ENCODE measurements around the gene TEX12.

Gene TEX12

GRCh38 chr11:112211536-112211935 lies 44.4 kb downstream of the TEX12 start:
- no peaks in the 10 kb centered on the region for H3K4me1 Mint-ChIP-seq
- no peaks in the 10 kb centered on the region for H3K27me3 Mint-ChIP-seq
- no peak overlapping the region for H3K27ac Mint-ChIP-seq
- no peak overlapping the region for H3K4me3 Mint-ChIP-seq
- DNase-seq, result no peak
- peaks cover 0 to 1% of the 10 kb centered on the region in 2 donors for H3K36me3 Mint-ChIP-seq
- no peaks in the 10 kb centered on the region for H3K9me3 Mint-ChIP-seq
- no peak for ATAC-seq (replicated peaks)

GRCh38 chr11:112212290-112212689 lies 45.1 kb downstream of the TEX12 start:
- H3K9me3 Mint-ChIP-seq, result no peaks in the 10 kb centered on the region
- H3K36me3 Mint-ChIP-seq, result peaks cover 0 to 1% of the 10 kb centered on the region in 2 donors
- no peak overlapping the region for H3K27ac Mint-ChIP-seq
- no peaks in the 10 kb centered on the region for H3K4me1 Mint-ChIP-seq
- ATAC-seq (replicated peaks) (no peak), DNase-seq (no peak)
- H3K4me3 Mint-ChIP-seq, result no peak overlapping the region
- no peaks in the 10 kb centered on the region for H3K27me3 Mint-ChIP-seq

- H3K9me3 Mint-ChIP-seq, result no peaks in the 10 kb centered on the region
- H3K36me3 Mint-ChIP-seq, result peaks cover 0 to 1% of the 10 kb centered on the region in 2 donors
- no peaks in the 10 kb centered on the region for H3K4me1 Mint-ChIP-seq
- no peaks in the 10 kb centered on the region for H3K27me3 Mint-ChIP-seq
- no peak overlapping the region for H3K27ac Mint-ChIP-seq
- ATAC-seq (replicated peaks) (no peak), DNase-seq (no peak)
- no peak overlapping the region for H3K4me3 Mint-ChIP-seq
These were observed 45.5 kb downstream of the TEX12 start for GRCh38 chr11:112212710-112213109.

- ATAC-seq (replicated peaks) (no peak), DNase-seq (no peak)
- no peaks in the 10 kb centered on the region for H3K9me3 Mint-ChIP-seq
- no peak overlapping the region for H3K4me3 Mint-ChIP-seq
- no peaks in the 10 kb centered on the region for H3K4me1 Mint-ChIP-seq
- no peak overlapping the region for H3K27ac Mint-ChIP-seq
- H3K27me3 Mint-ChIP-seq, result no peaks in the 10 kb centered on the region
- peaks cover 0 to 1% of the 10 kb centered on the region in 2 donors for H3K36me3 Mint-ChIP-seq
These were observed 46.6 kb downstream of the TEX12 start for GRCh38 chr11:112213753-112214152.

GRCh38 chr11:112215621-112216020 lies 48.4 kb downstream of the TEX12 start:
- no peak for ATAC-seq (replicated peaks)
- Mint-ChIP-seq H3K27me3 (no peaks in the 10 kb centered on the region), H3K9me3 (no peaks in the 10 kb centered on the region), H3K4me1 (peaks cover 5 to 6% of the 10 kb centered on the region in 2 donors), H3K27ac (no peak overlapping the region), H3K36me3 (peaks cover 0 to 1% of the 10 kb centered on the region in 2 donors), H3K4me3 (no peak overlapping the region)
- no peak for DNase-seq

GRCh38 chr11:112216561-112217105 lies 49.5 kb downstream of the TEX12 start:
- no peak for ATAC-seq (replicated peaks)
- Mint-ChIP-seq H3K36me3 (peaks cover 0 to 1% of the 10 kb centered on the region in 2 donors), H3K27me3 (no peaks in the 10 kb centered on the region), H3K27ac (no peak overlapping the region), H3K4me3 (no peak overlapping the region), H3K9me3 (no peaks in the 10 kb centered on the region), H3K4me1 (peaks cover 5 to 6% of the 10 kb centered on the region in 2 donors)
- no peak for DNase-seq

- H3K9me3 Mint-ChIP-seq, result no peaks in the 10 kb centered on the region
- DNase-seq (peak; percentile 32), ATAC-seq (replicated peaks) (peak; percentile 98 to 100)
- no peaks in the 10 kb centered on the region for H3K27me3 Mint-ChIP-seq
- H3K36me3 Mint-ChIP-seq, result no peaks in the 10 kb centered on the region
- no peak overlapping the region for H3K27ac Mint-ChIP-seq
- H3K4me3 Mint-ChIP-seq, result no peak overlapping the region
- H3K4me1 Mint-ChIP-seq, result peaks cover 5 to 6% of the 10 kb centered on the region in 2 donors
These were observed 52.5 kb downstream of the TEX12 start for GRCh38 chr11:112219476-112220232.

GRCh38 chr11:112221274-112221835 lies 54.2 kb downstream of the TEX12 start:
- H3K27ac Mint-ChIP-seq, result no peak overlapping the region
- ATAC-seq (replicated peaks), result no peak

More at GRCh38 chr11:112221274-112221835, 54.2 kb downstream of the TEX12 start:
- no peak overlapping the region for H3K4me3 Mint-ChIP-seq
- peaks cover 5 to 6% of the 10 kb centered on the region in 2 donors for H3K4me1 Mint-ChIP-seq
- no peaks in the 10 kb centered on the region for H3K27me3 Mint-ChIP-seq
- no peaks in the 10 kb centered on the region for H3K9me3 Mint-ChIP-seq
- no peak for DNase-seq
- no peaks in the 10 kb centered on the region for H3K36me3 Mint-ChIP-seq
